ENCODE measurements around the gene FAM168B. TPM values are rescaled to one million over a fixed set of nuclear protein-coding genes. Genes with fewer than 3 reads are reported as not detected.
"Not testable (repeated sequence)": the region's sequence is repeated elsewhere in the genome, so short reads cannot be mapped to it uniquely, and the experiment has no call there.

Gene FAM168B
- total RNA-seq, 2 donors from 2014 or later: 69.8 to 82.6 TPM

DNA sequence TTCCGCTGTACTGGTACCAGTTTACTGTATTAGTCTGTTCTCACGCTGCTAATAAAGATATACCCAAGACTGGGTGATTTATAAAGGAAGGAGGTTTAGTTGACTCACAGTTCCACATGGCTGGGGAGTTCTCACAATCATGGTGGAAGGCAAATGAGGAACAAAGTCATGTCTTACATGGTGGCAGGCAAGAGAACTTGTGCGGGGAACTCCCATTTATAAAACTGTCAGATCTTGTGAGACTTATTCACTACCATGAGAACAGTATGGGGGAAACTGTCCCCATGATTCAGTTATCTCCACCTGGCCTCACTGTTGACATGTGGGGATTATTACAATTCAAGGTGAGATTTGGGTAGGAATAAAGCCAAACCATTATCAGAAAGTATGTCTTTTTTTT, 21.7 kb upstream of the FAM168B start:
- H3K9me3 Mint-ChIP-seq; ATAC-seq; H3K27ac Mint-ChIP-seq; DNase-seq (ENCODE audit: low spot score); H3K27me3 Mint-ChIP-seq; H3K4me3 Mint-ChIP-seq: not testable (repeated sequence)
- H3K36me3 Mint-ChIP-seq: peaks cover 15% of the 10 kb centered on the region
- H3K4me1 Mint-ChIP-seq (ENCODE audit: low read depth in 2 of 2): peaks cover 37 to 42% of the 10 kb centered on the region in 2 donors

DNA sequence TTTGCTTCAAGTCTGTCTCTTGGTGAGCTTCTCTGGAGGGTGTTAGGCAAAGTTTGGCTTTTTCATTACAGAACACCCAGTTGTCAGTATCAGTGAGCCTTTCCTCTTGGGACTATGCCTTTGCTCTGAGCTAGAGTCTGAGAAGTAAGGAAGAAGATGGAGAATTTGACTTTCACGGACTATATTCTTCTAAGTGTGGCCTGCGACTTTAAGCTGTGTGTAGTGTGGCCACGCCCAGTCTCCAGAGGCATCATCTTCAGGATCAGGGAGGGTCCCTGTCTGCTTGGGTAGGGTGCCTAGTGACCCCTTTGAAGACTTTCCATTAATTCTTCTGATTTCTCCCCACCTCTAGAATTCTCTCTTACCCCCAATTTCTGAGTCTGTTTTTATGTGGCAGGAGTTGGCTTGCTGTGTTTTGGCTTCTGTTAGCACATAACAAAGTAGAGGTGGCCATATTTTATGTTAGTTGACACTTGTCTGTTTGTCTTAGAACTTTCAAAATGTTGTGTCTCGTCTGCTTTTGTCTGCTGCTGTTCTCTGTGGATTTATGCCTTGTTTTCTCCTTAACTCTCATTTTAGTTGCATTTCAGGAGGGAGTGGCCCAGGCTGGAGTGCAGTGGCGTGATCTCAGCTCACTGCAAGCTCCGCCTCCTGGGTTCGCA, 20.4 kb upstream of the FAM168B start:
- Mint-ChIP-seq H3K9me3 (peaks cover 5% of the 10 kb centered on the region), H3K4me3 (no peak overlapping the region), H3K4me1 (ENCODE audit: low read depth in 2 of 2) (peaks cover 37 to 42% of the 10 kb centered on the region in 2 donors), H3K27ac (peak overlapping the region in 1 of 2 donors; percentile 4), H3K36me3 (peaks cover 15% of the 10 kb centered on the region), H3K27me3 (no peaks in the 10 kb centered on the region)
- ATAC-seq: no peak
- DNase-seq (ENCODE audit: low spot score): no peak

DNA sequence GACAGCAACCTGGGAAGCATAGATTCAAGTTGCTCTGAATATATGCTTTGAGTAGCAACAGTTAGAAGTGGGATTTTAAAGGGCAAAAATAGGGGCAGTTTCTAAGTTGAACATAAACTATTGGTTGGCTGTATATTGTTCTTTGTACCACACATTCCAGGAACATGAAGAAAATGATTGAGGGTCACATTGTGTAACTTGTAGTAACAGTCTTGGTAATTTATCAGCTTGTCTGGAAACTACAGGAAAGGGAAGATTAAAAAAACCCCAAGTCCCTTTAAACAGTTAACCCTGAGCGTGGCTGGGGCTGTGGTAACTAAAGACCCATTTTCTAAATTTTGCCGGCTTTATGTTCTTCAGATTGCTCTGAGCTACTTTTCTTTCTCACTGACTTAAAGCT, 19.3 kb upstream of the FAM168B start:
- peaks cover 15% of the 10 kb centered on the region for H3K36me3 Mint-ChIP-seq
- peak overlapping the region; percentile 37 to 83 for H3K27ac Mint-ChIP-seq
- H3K4me3 Mint-ChIP-seq: peak overlapping the region; percentile 25
- H3K27me3 Mint-ChIP-seq: no peaks in the 10 kb centered on the region
- DNase-seq (ENCODE audit: low spot score) (no peak), ATAC-seq (no peak)
- H3K4me1 Mint-ChIP-seq (ENCODE audit: low read depth in 2 of 2): peaks cover 31 to 38% of the 10 kb centered on the region in 2 donors
- H3K9me3 Mint-ChIP-seq: peaks cover 5% of the 10 kb centered on the region

DNA sequence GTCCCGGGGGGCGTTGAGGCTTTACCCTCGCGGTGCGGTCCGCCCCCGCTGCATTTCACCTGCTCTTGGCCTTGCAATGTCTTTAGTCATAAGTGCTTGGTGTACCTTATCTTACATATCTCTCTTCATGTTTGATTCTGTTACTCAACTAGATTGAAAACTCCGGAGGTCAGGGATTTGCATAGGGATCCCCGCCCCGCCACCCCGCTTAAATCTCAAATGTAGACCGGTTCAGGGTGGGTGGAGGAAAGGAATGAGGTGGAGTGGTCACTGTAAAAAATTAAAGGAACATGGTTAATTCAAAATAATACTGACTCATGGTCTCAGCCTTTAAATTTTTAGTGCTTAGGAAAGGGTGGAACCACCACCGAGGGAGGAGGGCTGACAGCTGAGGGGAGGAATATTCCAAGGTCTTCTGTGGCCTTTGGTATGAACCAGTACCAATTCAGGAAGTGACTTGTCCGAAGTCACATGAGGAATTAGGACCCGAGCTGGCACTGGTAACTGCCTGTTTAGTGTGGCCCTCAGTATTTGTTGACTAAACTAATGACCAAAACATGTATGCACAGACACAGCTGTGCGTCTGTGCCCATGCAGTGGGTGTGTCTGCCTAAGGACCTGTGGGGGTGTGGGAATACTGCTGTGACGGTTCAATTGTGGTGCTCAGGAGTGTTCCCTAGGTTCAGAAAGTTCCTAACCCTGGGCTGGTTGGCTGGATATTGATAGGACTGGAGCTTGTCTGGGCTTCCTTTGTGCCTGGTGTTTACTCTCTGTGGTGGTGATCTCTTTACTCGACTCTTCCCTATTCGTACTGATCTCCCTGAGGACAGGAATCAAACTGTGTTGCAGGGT, 12.9 kb upstream of the FAM168B start:
- DNase-seq (ENCODE audit: low spot score) (no peak), ATAC-seq (peak; percentile 5 to 27)
- peak overlapping the region; percentile 97 for H3K4me3 Mint-ChIP-seq
- H3K9me3 Mint-ChIP-seq: no peaks in the 10 kb centered on the region
- H3K27ac Mint-ChIP-seq: peak overlapping the region; percentile 92 to 93
- peaks cover 11% of the 10 kb centered on the region for H3K36me3 Mint-ChIP-seq
- H3K4me1 Mint-ChIP-seq (ENCODE audit: low read depth in 2 of 2): peaks cover 32 to 42% of the 10 kb centered on the region in 2 donors
- no peaks in the 10 kb centered on the region for H3K27me3 Mint-ChIP-seq

DNA sequence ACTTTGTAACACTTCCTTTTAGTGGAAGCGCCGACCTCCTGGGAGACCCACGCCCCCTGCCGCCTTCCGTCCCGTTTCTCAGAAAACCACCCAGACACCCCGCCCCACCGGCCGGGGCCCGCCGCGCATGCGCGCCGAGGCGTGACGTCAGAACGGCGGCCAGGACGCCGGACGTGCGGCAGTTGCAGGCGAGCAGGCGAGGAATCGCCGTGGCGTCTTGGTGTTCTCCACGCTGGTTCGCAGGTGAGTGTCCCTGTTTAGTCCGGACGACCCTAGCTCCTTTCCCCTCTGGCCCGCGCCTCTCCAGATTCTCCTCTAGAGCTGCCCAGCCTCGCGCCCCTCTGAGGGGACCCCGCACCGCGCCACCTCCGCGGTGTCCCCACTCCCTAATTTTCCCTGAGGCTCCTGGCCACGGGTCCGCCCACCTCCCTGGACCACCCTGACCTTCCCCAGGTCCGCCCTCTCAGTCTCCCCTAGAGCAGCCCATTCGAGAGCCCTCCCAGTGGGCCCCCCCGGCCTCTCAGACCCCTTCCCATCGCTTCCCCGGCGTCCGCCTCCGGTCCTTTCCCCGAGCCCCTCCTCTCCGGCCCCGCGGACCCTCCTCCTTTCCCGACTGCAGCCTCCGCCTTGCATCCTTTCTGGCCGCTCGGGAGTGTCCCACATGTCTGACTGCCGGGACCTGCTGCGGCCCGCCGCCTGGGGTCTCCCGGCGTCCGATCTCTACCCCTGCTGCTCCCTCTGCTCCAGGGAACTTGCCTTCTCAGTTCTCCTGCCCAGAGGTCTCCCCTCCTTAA, 12.1 kb upstream of the FAM168B start, which contains the start of gene PLEKHB2:
Gene PLEKHB2, plus strand, starts transcription at position 181 of the 794 bp plus-strand sequence. CDS start 15,606 bp downstream, outside the sequence.
- no peaks in the 10 kb centered on the region for H3K27me3 Mint-ChIP-seq
- peak; percentile 90 to 95 for ATAC-seq
- peaks cover 28 to 35% of the 10 kb centered on the region in 2 donors for H3K4me1 Mint-ChIP-seq (ENCODE audit: low read depth in 2 of 2)
- H3K36me3 Mint-ChIP-seq: peaks cover 7% of the 10 kb centered on the region
- H3K9me3 Mint-ChIP-seq: no peaks in the 10 kb centered on the region
- H3K4me3 Mint-ChIP-seq: peak within 1 kb of the TSS; percentile 97
- peak; percentile 94 for DNase-seq (ENCODE audit: low spot score)
- H3K27ac Mint-ChIP-seq: peak within 1 kb of the TSS; percentile 92 to 93

DNA sequence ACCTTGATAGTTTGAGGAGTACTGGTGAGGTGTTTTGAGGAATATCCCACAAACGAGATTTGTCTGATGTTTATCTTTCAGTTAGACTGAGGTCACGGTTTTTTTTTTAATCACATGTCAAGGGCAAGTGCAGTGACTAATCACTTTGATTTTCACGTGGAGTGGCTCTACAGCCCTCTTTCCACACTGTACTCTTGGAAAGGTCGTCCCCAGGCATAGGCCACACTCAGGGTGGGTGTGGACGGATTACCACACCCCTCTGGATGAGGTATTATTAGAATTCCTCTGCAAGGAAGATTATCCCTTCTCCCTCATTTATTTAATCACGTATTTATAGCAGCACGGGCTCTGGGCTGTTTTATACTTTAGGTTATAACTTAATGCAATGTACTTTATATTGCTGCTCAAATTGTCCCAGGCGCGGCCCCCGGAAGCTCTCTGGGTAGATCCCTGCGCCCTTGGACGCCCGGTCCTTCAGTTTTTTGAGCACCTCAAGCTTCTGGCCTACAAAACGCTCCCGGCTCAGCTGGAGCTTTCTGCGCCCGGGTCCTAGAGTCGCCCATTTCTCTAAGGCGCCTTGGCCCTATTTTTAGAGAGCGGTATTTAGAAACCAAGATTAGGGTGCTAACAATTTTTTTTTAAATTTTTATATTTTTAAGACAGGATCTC, 11.4 kb upstream of the FAM168B start:
- DNase-seq (ENCODE audit: low spot score) (peak; percentile 61), ATAC-seq (peak; percentile 71 to 72)
- no peaks in the 10 kb centered on the region for H3K9me3 Mint-ChIP-seq
- peak overlapping the region; percentile 92 to 93 for H3K27ac Mint-ChIP-seq
- peaks cover 7% of the 10 kb centered on the region for H3K36me3 Mint-ChIP-seq
- no peaks in the 10 kb centered on the region for H3K27me3 Mint-ChIP-seq
- H3K4me1 Mint-ChIP-seq (ENCODE audit: low read depth in 2 of 2): peaks cover 25 to 32% of the 10 kb centered on the region in 2 donors
- H3K4me3 Mint-ChIP-seq: peak overlapping the region; percentile 97

DNA sequence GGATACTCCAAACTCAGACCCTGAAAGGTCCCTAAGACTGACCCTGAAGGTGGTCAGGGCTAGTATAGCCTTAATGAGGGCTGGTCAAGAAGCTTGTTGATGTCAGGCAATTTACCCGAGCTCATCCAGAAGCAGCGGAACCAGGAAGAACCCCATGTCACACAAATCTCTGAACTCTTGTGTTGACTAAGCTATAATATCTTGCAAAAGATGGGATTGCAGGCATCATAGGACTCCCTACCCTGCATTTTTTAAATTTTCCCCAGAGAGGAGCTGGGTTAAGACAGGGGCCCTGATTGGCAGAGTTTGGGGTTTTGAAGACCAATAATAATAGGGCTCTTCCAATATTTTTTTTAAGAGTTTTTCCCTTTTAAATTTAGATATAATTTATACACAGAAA, 9.9 kb upstream of the FAM168B start:
- no peaks in the 10 kb centered on the region for H3K9me3 Mint-ChIP-seq

DNA sequence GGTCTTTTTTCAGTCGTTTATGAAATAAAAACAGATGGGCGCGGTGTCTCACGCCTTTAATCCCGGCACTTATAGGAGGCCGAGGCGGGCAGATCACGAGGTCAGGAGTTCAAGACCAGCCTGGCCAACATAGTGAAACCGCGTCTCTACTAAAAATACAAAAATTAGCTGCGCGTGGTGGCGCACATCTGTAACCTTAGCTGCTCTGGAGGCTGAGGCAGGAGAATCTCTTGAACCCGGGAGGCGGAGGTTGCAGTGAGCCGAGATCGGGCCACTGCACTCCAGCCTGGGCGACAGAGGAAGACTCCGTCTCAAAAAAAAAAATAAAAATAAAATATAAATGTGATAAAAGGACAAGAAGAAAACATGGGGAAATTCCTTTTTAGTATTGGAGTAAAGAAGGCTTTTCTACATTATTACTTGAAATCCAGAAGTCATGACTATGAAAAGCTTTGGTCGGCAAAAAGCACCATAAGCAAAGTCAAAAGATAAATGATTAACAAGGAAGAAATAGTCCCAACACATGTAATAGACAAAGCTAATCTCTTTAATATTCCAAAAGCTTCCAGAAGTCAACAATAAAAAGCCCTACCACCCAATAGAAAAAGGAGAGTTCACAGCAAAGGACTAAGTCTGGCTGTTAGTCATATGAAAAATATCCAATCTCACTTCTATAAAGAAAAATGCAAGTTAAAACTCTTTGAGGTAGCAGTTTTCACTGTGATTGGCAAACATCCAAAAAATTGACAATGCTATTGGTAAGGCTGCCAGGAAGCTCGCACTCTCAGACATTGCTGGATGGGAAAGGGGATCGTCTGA, 1.4 kb upstream of the FAM168B start:
- DNase-seq (ENCODE audit: low spot score): no peak
- Mint-ChIP-seq H3K9me3 (no peaks in the 10 kb centered on the region), H3K4me3 (peak overlapping the region; percentile 84), H3K4me1 (ENCODE audit: low read depth in 2 of 2) (peaks cover 10 to 11% of the 10 kb centered on the region in 2 donors), H3K27ac (peak overlapping the region; percentile 80 to 93), H3K27me3 (no peaks in the 10 kb centered on the region), H3K36me3 (no peaks in the 10 kb centered on the region)
- ATAC-seq: no peak

More for the DNA sequence above, 9.9 kb upstream of the FAM168B start:
- no peak for DNase-seq (ENCODE audit: low spot score)
- Mint-ChIP-seq H3K27me3 (no peaks in the 10 kb centered on the region), H3K36me3 (peaks cover 7% of the 10 kb centered on the region), H3K4me3 (no peak overlapping the region), H3K27ac (peak overlapping the region in 1 of 2 donors; percentile 53), H3K4me1 (ENCODE audit: low read depth in 2 of 2) (peaks cover 25 to 32% of the 10 kb centered on the region in 2 donors)
- no peak for ATAC-seq

DNA sequence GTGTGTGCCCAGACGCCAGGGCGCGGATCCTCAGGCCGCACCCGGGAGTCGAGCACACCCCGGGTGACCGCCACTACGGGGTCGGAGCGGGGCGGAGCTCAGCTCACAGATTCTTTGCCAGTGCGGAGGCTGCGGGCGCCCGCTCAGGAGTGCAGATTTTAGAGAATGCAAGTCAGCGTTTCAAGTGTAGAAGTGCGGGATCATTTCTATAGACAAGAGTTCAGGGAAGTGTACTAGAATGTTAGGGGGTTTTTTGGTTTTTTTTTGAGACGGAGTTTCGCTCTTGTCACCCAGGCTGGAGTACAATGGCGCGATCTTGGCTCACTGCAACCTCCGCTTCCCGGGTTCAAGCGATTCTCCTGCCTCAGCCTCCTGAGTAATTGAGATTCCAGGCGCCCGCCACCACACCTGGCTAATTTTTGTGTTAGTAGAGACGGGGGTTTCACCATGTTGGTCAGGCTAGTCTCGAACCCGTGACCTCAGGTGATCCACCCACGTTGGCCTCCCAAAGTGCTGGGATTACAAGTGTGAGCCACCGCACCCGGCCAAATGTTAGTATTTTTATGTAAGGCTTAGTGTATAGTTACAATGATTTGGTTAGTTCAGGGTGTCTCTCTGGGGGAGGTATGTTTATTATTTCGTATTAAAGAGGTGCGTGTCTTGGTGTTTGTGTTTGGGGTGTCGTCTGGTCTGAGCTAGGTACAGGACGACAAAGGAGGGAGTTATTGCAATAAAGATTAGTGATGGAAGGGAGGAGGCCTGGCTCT, 619 bp upstream of the FAM168B start:
- peak overlapping the region; percentile 80 to 93 for H3K27ac Mint-ChIP-seq
- no peak for DNase-seq (ENCODE audit: low spot score)
- peaks cover 2% of the 10 kb centered on the region for H3K36me3 Mint-ChIP-seq
- H3K4me1 Mint-ChIP-seq (ENCODE audit: low read depth in 2 of 2): peaks cover 10 to 11% of the 10 kb centered on the region in 2 donors
- H3K4me3 Mint-ChIP-seq: peak overlapping the region; percentile 84
- H3K9me3 Mint-ChIP-seq: no peaks in the 10 kb centered on the region
- no peaks in the 10 kb centered on the region for H3K27me3 Mint-ChIP-seq
- ATAC-seq: peak; percentile 83 to 86

DNA sequence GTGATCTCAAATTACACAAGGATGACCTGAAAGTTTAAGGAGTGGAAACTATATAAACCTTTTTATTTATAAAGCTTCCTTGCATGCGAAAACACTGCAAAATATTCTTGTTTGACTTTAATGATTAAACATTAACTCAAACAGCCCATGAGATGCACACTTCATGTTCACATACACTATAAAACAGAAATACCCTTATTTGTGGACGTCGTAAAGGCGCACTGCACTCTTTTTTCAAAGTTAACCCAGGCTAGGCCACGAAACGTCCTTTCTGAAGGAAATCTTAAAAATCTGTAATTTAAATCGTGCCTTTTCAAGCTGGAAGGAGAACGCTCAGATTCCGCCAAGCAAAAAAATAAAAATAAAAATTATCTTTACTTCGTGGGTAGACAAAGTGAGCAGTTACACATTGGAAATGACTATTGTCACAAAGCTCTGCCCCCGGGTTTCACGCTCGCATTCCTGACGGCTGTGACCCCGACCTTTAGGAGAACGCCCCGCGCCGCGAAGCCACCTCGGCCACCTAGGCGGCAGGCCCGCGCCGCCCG, 728 bp downstream of the FAM168B start:
- Mint-ChIP-seq H3K27ac (peak overlapping the region; percentile 80 to 91), H3K27me3 (no peaks in the 10 kb centered on the region), H3K4me3 (peak overlapping the region; percentile 89), H3K9me3 (no peaks in the 10 kb centered on the region), H3K36me3 (peaks cover 7% of the 10 kb centered on the region), H3K4me1 (ENCODE audit: low read depth in 2 of 2) (peaks cover 10 to 17% of the 10 kb centered on the region in 2 donors)
- DNase-seq (ENCODE audit: low spot score) (no peak), ATAC-seq (no peak)

DNA sequence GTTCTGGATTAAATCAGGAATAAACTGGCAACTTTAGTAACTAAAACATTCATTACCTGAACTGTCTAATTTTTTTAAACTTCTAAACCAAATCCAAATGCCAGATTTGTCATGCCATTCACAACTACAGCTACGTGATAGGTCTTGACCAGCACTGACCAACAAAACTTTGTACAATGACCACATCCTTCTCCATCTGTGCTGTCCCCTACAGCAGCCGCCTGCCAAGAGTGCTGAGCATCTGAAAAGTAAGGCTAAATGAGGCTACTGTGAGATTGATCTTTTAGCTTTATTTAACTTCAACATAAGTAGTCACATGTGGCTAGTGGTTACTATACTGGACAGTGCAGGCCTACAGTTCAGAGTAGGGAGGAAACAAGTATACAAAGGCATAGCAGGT, 7.6 kb downstream of the FAM168B start:
- Mint-ChIP-seq H3K27ac (peak overlapping the region in 1 of 2 donors; percentile 15), H3K4me1 (ENCODE audit: low read depth in 2 of 2) (peaks cover 31 to 39% of the 10 kb centered on the region in 2 donors), H3K36me3 (peaks cover 36% of the 10 kb centered on the region), H3K27me3 (no peaks in the 10 kb centered on the region), H3K4me3 (no peak overlapping the region), H3K9me3 (no peaks in the 10 kb centered on the region)
- DNase-seq (ENCODE audit: low spot score) (no peak), ATAC-seq (no peak)

Data from natural killer cell treated with Interleukin-12 subunit alpha and Interleukin-12 subunit beta and Interleukin-15 and Interleukin-18, amount 100 ng/mL, for 72 hours (primary cell).